Smooth muscle cell of the coronary artery (primary cell): ENCODE measurements around the gene GALNT4. TPM values are rescaled to one million over a fixed set of nuclear protein-coding genes. Genes with fewer than 3 reads are reported as not detected.

Experiments
- total RNA-seq: library from RNA; depleted of rRNA; stranded (reverse); fragments of >200 nt; gene quantifications from 2 replicates; pipeline ENCODE4 v1.2.3, GENCODE V29; 2014; ENCODE audit warnings: low replicate concordance

GALNT4 gene
- total RNA-seq = 6.7 and 10.0 TPM in 2 replicates

GRCh38 chr12:89524541-89525304 is at the start of gene GALNT4:
Gene GALNT4, minus strand, starts transcription at chr12:89524796. Its CDS starts 247 bp downstream, at chr12:89524549.

GRCh38 chr12:89525824-89526770 is 1.5 kb upstream of the GALNT4 start, which contains the start of gene POC1B:
Gene POC1B, minus strand, starts transcription at chr12:89526047. Its CDS starts 152 bp downstream, at chr12:89525895.

Other genes starting within 250 kb of the GALNT4 start
- 45.9 and 243 TPM in 2 replicates for gene DUSP6, start 172.3 kb downstream of the GALNT4 start, total RNA-seq
- gene POC1B, start 1.3 kb upstream of the GALNT4 start, total RNA-seq = 5.0 and 9.9 TPM in 2 replicates
- 22.0 and 39.3 TPM in 2 replicates for gene ATP2B1, start 184.0 kb upstream of the GALNT4 start, total RNA-seq